Measurements from ENCODE around the gene CFAP54. TPM values are rescaled to one million over a fixed set of nuclear protein-coding genes. Genes with fewer than 3 reads are reported as not detected.

The CFAP54 gene
- total RNA-seq, 1 donor from 2014 or later, result 0.73 TPM

DNA sequence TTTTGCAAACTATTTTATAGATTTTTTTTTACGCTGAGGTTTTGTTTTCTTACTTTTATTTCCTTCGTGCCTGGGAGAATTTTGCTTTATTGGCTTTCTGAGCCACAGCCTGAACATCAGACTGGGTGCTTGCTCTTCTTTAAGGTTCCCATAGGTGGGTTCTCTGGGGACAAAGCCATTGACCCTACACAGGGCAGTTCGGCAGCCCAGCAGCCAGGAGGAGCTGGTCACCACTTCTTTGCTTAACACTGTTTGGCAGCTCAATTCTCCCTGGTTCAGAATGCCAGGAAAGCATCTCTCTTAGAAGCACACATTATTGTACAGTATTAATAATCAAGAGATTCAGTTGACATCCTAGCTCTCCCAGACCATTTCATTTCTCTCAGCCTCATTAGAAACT lies 276.9 kb downstream of the CFAP54 start:
- TF ChIP-seq, protein P1, sequence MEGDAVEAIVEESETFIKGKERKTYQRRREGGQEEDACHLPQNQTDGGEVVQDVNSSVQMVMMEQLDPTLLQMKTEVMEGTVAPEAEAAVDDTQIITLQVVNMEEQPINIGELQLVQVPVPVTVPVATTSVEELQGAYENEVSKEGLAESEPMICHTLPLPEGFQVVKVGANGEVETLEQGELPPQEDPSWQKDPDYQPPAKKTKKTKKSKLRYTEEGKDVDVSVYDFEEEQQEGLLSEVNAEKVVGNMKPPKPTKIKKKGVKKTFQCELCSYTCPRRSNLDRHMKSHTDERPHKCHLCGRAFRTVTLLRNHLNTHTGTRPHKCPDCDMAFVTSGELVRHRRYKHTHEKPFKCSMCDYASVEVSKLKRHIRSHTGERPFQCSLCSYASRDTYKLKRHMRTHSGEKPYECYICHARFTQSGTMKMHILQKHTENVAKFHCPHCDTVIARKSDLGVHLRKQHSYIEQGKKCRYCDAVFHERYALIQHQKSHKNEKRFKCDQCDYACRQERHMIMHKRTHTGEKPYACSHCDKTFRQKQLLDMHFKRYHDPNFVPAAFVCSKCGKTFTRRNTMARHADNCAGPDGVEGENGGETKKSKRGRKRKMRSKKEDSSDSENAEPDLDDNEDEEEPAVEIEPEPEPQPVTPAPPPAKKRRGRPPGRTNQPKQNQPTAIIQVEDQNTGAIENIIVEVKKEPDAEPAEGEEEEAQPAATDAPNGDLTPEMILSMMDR (IDR thresholded peaks at IDR 0.05), result no peak
- DNase-seq (ENCODE audit: extremely low spot score, unreplicated experiment), result no peak
- H3K4me1 Mint-ChIP-seq (ENCODE audit: unreplicated experiment), result peaks cover 8% of the 10 kb centered on the region
- H3K27ac Mint-ChIP-seq (ENCODE audit: unreplicated experiment), result no peak overlapping the region
- H3K4me3 Mint-ChIP-seq (ENCODE audit: unreplicated experiment), result no peak overlapping the region
- no peaks in the 10 kb centered on the region for H3K9me3 Mint-ChIP-seq (ENCODE audit: unreplicated experiment)
- H3K27me3 Mint-ChIP-seq (ENCODE audit: unreplicated experiment), result peaks cover 14% of the 10 kb centered on the region
- no peaks in the 10 kb centered on the region for H3K36me3 Mint-ChIP-seq (ENCODE audit: unreplicated experiment)

DNA sequence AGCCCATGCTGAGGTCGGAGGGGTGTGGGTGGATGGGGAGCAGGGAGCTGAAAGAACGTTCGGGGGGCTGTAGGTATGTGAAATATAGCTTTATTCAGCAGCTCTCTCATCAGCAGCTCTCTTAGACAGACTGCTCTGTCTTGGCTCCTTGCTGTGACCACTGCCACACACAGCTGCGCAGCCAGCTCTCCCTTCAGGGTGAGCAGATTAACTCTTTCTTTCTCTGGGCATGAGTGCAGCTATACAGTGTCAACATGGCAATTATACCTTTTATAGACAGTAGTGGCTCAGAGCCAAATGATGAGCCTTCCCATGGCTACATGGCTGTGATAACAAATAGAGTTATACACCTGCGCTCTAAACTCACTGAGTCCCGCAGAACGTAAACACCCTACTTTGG lies 280.0 kb downstream of the CFAP54 start:
- TF ChIP-seq, protein P1 (IDR thresholded peaks at IDR 0.05), result no peak
- Mint-ChIP-seq H3K9me3 (ENCODE audit: unreplicated experiment) (no peaks in the 10 kb centered on the region), H3K27ac (ENCODE audit: unreplicated experiment) (no peak overlapping the region), H3K27me3 (ENCODE audit: unreplicated experiment) (peaks cover 3% of the 10 kb centered on the region), H3K4me3 (ENCODE audit: unreplicated experiment) (no peak overlapping the region), H3K4me1 (ENCODE audit: unreplicated experiment) (peaks cover 16% of the 10 kb centered on the region), H3K36me3 (ENCODE audit: unreplicated experiment) (no peaks in the 10 kb centered on the region)
- no peak for DNase-seq (ENCODE audit: extremely low spot score, unreplicated experiment)

DNA sequence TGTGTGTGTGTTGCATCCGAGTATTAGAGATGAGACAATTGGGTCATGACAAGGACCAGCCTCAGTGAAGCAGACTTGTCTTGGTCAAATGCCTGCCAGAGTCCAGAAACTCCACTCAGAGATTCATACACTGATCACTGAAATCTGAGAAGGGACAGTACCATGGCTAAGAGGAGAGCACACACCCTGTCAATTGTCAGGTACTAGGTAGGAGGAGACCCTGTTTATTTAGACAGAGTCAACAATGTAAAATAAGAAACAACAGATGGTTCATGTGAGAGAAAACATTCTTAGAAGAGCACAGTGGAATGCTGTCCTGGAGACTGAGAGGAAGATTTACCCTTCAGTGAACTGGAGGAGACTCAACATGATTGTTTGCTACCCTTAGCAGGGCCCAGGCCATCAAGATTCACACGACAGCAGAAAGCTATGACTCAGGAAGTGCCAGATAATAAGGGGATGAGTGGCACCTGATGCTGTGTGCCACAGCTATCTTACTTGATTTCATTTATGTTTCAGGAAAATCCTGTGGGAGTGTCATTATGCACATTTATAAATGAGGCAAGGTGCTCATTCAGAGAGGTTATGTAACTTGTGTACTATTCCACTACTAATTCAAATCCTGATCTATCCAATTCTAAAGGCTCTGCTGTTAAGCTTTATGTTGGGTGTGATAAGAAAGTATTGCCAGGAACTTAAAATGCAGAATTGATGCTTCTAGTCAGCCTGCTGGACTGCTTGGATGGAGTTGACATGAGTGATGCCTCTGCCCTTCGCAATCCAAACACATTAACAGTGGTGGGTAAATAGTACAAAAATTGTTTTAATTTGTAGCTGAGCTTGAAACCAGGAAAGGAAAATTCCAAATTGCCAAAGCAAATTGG lies 281.1 kb downstream of the CFAP54 start:
- TF ChIP-seq, protein P1 (IDR thresholded peaks at IDR 0.05), result no peak
- H3K27me3 Mint-ChIP-seq (ENCODE audit: unreplicated experiment), result peaks cover 3% of the 10 kb centered on the region
- no peak for DNase-seq (ENCODE audit: extremely low spot score, unreplicated experiment)
- no peak overlapping the region for H3K27ac Mint-ChIP-seq (ENCODE audit: unreplicated experiment)
- no peaks in the 10 kb centered on the region for H3K9me3 Mint-ChIP-seq (ENCODE audit: unreplicated experiment)
- no peak overlapping the region for H3K4me3 Mint-ChIP-seq (ENCODE audit: unreplicated experiment)
- H3K4me1 Mint-ChIP-seq (ENCODE audit: unreplicated experiment), result peaks cover 25% of the 10 kb centered on the region
- H3K36me3 Mint-ChIP-seq (ENCODE audit: unreplicated experiment), result no peaks in the 10 kb centered on the region

DNA sequence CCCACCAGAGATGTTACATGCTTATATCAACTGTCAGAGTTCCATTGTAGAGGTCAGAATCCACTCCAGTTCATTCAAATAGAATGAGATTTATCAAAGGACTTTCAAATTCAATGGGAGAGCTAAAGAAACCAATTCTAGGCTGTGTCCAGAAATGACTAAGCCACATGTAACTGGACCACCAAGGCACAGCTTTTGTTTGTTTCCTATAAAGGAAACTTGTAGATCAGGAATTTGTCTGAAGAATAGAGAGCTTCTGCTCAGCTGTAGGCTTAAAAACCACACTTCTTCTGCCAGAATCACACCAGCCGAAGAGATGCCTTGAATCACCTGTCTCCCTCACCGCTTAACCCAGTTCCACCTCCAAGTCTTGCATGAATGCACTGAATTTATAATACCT lies 283.7 kb downstream of the CFAP54 start:
- TF ChIP-seq, protein P1 (IDR thresholded peaks at IDR 0.05), result no peak
- Mint-ChIP-seq H3K4me3 (ENCODE audit: unreplicated experiment) (no peak overlapping the region), H3K36me3 (ENCODE audit: unreplicated experiment) (no peaks in the 10 kb centered on the region)

DNA sequence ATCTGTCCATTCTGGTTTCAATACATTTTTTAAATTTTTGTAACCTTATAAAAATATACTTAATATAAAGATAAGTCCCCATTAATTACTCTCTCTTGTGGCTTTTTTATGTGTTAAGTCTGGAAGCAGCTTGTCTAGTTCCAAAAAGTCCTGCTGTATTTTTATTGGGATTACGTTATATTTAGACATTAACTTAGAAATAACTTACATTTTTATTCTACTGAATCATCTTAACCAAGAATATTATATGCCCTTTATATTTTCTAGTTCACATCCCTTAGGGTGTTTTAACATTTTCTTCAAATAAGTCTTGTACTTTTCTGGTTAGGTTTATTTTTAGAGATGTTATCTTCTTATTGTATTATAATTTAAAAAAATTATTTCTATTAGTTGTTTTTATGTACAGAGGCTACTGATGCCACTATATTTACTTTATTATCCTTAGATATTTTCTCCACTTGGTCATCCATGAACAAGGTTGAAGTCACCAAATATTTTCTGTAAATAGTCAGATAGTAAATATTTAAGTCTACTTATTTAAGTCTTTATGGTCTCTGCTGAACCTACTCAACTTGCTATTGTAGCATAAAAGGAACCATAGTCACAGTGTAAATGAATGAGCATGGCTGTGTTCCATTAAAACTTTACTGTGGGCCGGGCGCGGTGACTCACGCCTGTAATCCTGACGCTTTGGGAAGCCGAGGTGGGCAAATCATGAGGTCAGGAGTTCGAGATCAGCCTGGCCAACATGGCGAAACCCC lies 285.3 kb downstream of the CFAP54 start:
- TF ChIP-seq, protein P1 (IDR thresholded peaks at IDR 0.05), result no peak
- Mint-ChIP-seq H3K27ac (ENCODE audit: unreplicated experiment) (peak overlapping the region; percentile 76), H3K36me3 (ENCODE audit: unreplicated experiment) (no peaks in the 10 kb centered on the region), H3K9me3 (ENCODE audit: unreplicated experiment) (no peaks in the 10 kb centered on the region), H3K4me3 (ENCODE audit: unreplicated experiment) (no peak overlapping the region), H3K4me1 (ENCODE audit: unreplicated experiment) (peaks cover 27% of the 10 kb centered on the region), H3K27me3 (ENCODE audit: unreplicated experiment) (no peaks in the 10 kb centered on the region)
- no peak for DNase-seq (ENCODE audit: extremely low spot score, unreplicated experiment)

More for the DNA sequence above, 283.7 kb downstream of the CFAP54 start:
- Mint-ChIP-seq H3K27ac (ENCODE audit: unreplicated experiment) (no peak overlapping the region), H3K9me3 (ENCODE audit: unreplicated experiment) (no peaks in the 10 kb centered on the region), H3K4me1 (ENCODE audit: unreplicated experiment) (peaks cover 27% of the 10 kb centered on the region), H3K27me3 (ENCODE audit: unreplicated experiment) (no peaks in the 10 kb centered on the region)
- DNase-seq (ENCODE audit: extremely low spot score, unreplicated experiment), result no peak
